H1 (cell line): Measurements from ENCODE around the gene HAO2. TPM values are rescaled to one million over a fixed set of nuclear protein-coding genes. Genes with fewer than 3 reads are reported as not detected.

ENCODE experiments used
- CTCF ChIA-PET: fragments of 300-600 bp; sonication (Branson Sonifier 250); formaldehyde crosslinking; loops from one replicate; lab custom pipeline; 2021; ENCODE audit not compliant: partially characterized antibody; lab: Charles Lee
- POLR2A ChIA-PET: fragments of 300-600 bp; sonication (Branson Sonifier 250); formaldehyde crosslinking; loops from one replicate; lab custom pipeline; 2021; ENCODE audit warnings: inconsistent platforms; ENCODE audit not compliant: partially characterized antibody; lab: Charles Lee
- DNase-seq, 2 experiments: peaks; one replicate each; pipeline versions ENCODE4 v3.0.0 to v3.0.0-alpha.2; 2010 to 2022; ENCODE audit warnings: low spot score in 2 of 2, low read depth in 1 of 2, mixed read lengths in 1 of 2
- FAIRE-seq: peaks from 2 replicates; lab custom pipeline; 2011; peaks lifted over from hg19 to GRCh38; lab: Jason Lieb, UNC
- H2AFZ ChIP-seq: 2 replicates; pipeline ENCODE4 v1.8.1; 2012; ENCODE audit warnings: low read length, inconsistent platforms
- H2AK5ac ChIP-seq: 2 replicates; pipeline ENCODE4 v1.6.1; 2013; ENCODE audit warnings: low read depth, low read length
- H2BK120ac ChIP-seq: replicated peaks from 2 replicates; pipeline ENCODE3; 2013; ENCODE audit warnings: low read depth, low read length, inconsistent platforms
- H2BK12ac ChIP-seq: 2 replicates; pipeline ENCODE4 v1.6.1; 2013; ENCODE audit warnings: low read depth, low read length
- H2BK15ac ChIP-seq: 2 replicates; pipeline ENCODE4 v1.6.1; 2013; ENCODE audit warnings: low read length
- H2BK20ac ChIP-seq: 2 replicates; pipeline ENCODE4 v1.6.1; 2013; ENCODE audit warnings: low read length
- H2BK5ac ChIP-seq: 2 replicates; pipeline ENCODE4 v1.6.1; 2013; ENCODE audit warnings: low read depth, low read length
- H3K14ac ChIP-seq: 2 replicates; pipeline ENCODE4 v1.6.1; 2013; ENCODE audit warnings: inconsistent platforms; ENCODE audit not compliant: insufficient read length
- H3K18ac ChIP-seq: 2 replicates; pipeline ENCODE4 v1.6.1; 2013; ENCODE audit warnings: low read length; ENCODE audit errors: extremely low read depth
- H3K23ac ChIP-seq: 2 replicates; pipeline ENCODE4 v1.6.1; 2013; ENCODE audit warnings: inconsistent platforms; ENCODE audit not compliant: insufficient read length
- H3K23me2 ChIP-seq: 2 replicates; pipeline ENCODE4 v1.6.1; 2013; ENCODE audit warnings: low read depth, low read length
- H3K27ac ChIP-seq: 2 replicates; pipeline ENCODE4 v1.6.1; 2011; ENCODE audit warnings: low read depth, low read length, inconsistent platforms
- H3K27me3 ChIP-seq, 4 experiments: replicated peaks in 1 of 4; 1 replicate in 1 of 4; 2 replicates in 3 of 4; pipeline versions ENCODE4 v1.6.1 to v1.8.1; 2011 to 2013; ENCODE audit warnings: low read length in 3 of 4, mild to moderate bottlenecking in 3 of 4, inconsistent platforms in 2 of 4, mixed read lengths in 2 of 4, moderate library complexity in 1 of 4; ENCODE audit not compliant: control insufficient read depth in 3 of 4, insufficient read depth in 3 of 4; ENCODE audit errors: extremely low read depth in 1 of 4
- H3K36me3 ChIP-seq, 4 experiments: 2 replicates each; pipeline versions ENCODE4 v1.6.1 to v1.8.1; 2011 to 2013; ENCODE audit warnings: mild to moderate bottlenecking in 4 of 4, low read length in 3 of 4, moderate library complexity in 2 of 4, control low read depth in 1 of 4, inconsistent platforms in 1 of 4; ENCODE audit not compliant: insufficient read depth in 4 of 4, control insufficient read depth in 2 of 4
- H3K4ac ChIP-seq: replicated peaks from 2 replicates; pipeline ENCODE3; 2013; ENCODE audit warnings: low read length, low read depth, mixed read lengths, inconsistent platforms; ENCODE audit not compliant: insufficient read length
- H3K4me1 ChIP-seq, 4 experiments: replicated peaks in 1 of 4; 1 replicate in 1 of 4; 2 replicates in 3 of 4; pipeline versions ENCODE4 v1.6.1 to v1.8.1; 2011 to 2013; ENCODE audit warnings: low read length in 3 of 4, inconsistent platforms in 2 of 4, mixed read lengths in 1 of 4; ENCODE audit not compliant: insufficient read depth in 4 of 4, control insufficient read depth in 3 of 4
- H3K4me2 ChIP-seq, 2 experiments: 2 replicates each; pipeline versions ENCODE4 v1.6.1 to v1.8.1; 2011 to 2013; ENCODE audit warnings: low read depth in 2 of 2, low read length in 2 of 2, control low read depth in 1 of 2, inconsistent platforms in 1 of 2, mild to moderate bottlenecking in 1 of 2; ENCODE audit not compliant: insufficient read depth in 1 of 2
- H3K4me3 ChIP-seq, 4 experiments: fragments of 200-600, 300-600 bp in 1 of 4; sonication (generic), shearing (Covaris generic), sonication (Bioruptor Twin) in 1 of 4; 2 replicates each; pipeline versions ENCODE4 v1.5.1 to v1.8.1; 2011 to 2016; ENCODE audit warnings: low read length in 4 of 4, low read depth in 3 of 4, control low read depth in 2 of 4, inconsistent platforms in 2 of 4, mild to moderate bottlenecking in 2 of 4, mixed read lengths in 1 of 4, moderate library complexity in 1 of 4; ENCODE audit not compliant: insufficient read depth in 2 of 4; ENCODE audit errors: extremely low read depth in 1 of 4
- H3K56ac ChIP-seq: replicated peaks from 2 replicates; pipeline ENCODE3; 2013; ENCODE audit warnings: low read depth, mild to moderate bottlenecking, mixed read lengths, low read length, inconsistent platforms; ENCODE audit not compliant: insufficient read length
- H3K79me1 ChIP-seq: 2 replicates; pipeline ENCODE4 v1.6.1; 2013; ENCODE audit warnings: low read depth, low read length, control low read depth
- H3K79me2 ChIP-seq, 2 experiments: 2 replicates each; pipeline versions ENCODE4 v1.6.1 to v1.8.1; 2012 to 2013; ENCODE audit warnings: low read length in 2 of 2, mild to moderate bottlenecking in 2 of 2, inconsistent platforms in 1 of 2; ENCODE audit not compliant: insufficient read depth in 2 of 2, control insufficient read depth in 1 of 2
- H3K9ac ChIP-seq, 4 experiments: replicated peaks in 1 of 4; 1 replicate in 1 of 4; 2 replicates in 3 of 4; pipeline versions ENCODE4 v1.6.1 to v1.8.1; 2011 to 2013; ENCODE audit warnings: low read depth in 3 of 4, low read length in 3 of 4, control low read depth in 2 of 4, mild to moderate bottlenecking in 2 of 4, moderate library complexity in 2 of 4, inconsistent platforms in 1 of 4; ENCODE audit errors: extremely low read depth in 1 of 4
- H3K9me3 ChIP-seq, 2 experiments: 2 replicates each; pipeline versions ENCODE4 v1.6.1 to v1.8.1; 2012 to 2013; ENCODE audit warnings: mild to moderate bottlenecking in 2 of 2, moderate library complexity in 2 of 2, control low read depth in 1 of 2, inconsistent platforms in 1 of 2, low read depth in 1 of 2, low read length in 1 of 2, mixed read lengths in 1 of 2; ENCODE audit not compliant: insufficient read depth in 2 of 2
- H4K20me1 ChIP-seq, 2 experiments: replicated peaks in 1 of 2; 2 replicates each; pipeline versions ENCODE3 to v1.8.1; 2011 to 2013; ENCODE audit warnings: inconsistent platforms in 2 of 2, low read length in 2 of 2, mild to moderate bottlenecking in 1 of 2; ENCODE audit not compliant: insufficient read depth in 2 of 2, control insufficient read depth in 1 of 2
- H4K5ac ChIP-seq: 2 replicates; pipeline ENCODE4 v1.6.1; 2013; ENCODE audit warnings: low read length, low read depth, mixed read lengths, inconsistent platforms; ENCODE audit not compliant: insufficient read length
- H4K8ac ChIP-seq: 2 replicates; pipeline ENCODE4 v1.8.0; 2013; ENCODE audit warnings: mild to moderate bottlenecking, moderate library complexity, low read length, inconsistent platforms; ENCODE audit not compliant: insufficient read depth; ENCODE audit errors: extremely low read depth
- H4K91ac ChIP-seq: replicated peaks from 2 replicates; pipeline ENCODE3; 2013; ENCODE audit warnings: low read length, mixed read lengths, inconsistent platforms; ENCODE audit not compliant: insufficient read length
- CBX5 ChIP-seq: fragments of 300-800, 300-1000 bp; sonication (generic); IDR thresholded peaks from 2 replicates; pipeline ENCODE4 v1.7.1; 2016; ENCODE audit warnings: antibody characterized with exemption, low read length, low read depth
- CHD2 ChIP-seq: IDR thresholded peaks from 2 replicates; pipeline ENCODE4 v1.6.1; 2012; ENCODE audit warnings: low read length, improper control_type of control experiment
- EGR1 ChIP-seq: IDR thresholded peaks from 2 replicates; pipeline ENCODE4 v1.6.1; 2011; ENCODE audit warnings: low read depth, low read length, borderline replicate concordance
- HDAC2 ChIP-seq, 2 experiments: fragments of 300-600 bp in 1 of 2; sonication (generic) in 1 of 2; IDR thresholded peaks; 2 replicates each; pipeline ENCODE4 v1.6.1; 2011 to 2012; ENCODE audit warnings: low read depth in 2 of 2, low read length in 2 of 2, mild to moderate bottlenecking in 2 of 2, moderate library complexity in 2 of 2, borderline replicate concordance in 1 of 2, inconsistent platforms in 1 of 2
- KDM1A ChIP-seq: fragments of 200-600, 300-600 bp; sonication (generic); IDR thresholded peaks from 2 replicates; pipeline ENCODE4 v1.7.1; 2016; ENCODE audit warnings: mild to moderate bottlenecking, low read length, borderline replicate concordance
- KDM5A ChIP-seq: fragments of 200-600 bp; IDR thresholded peaks from 2 replicates; pipeline ENCODE4 v1.7.1; 2012; ENCODE audit warnings: mild to moderate bottlenecking, low read length, inconsistent platforms, mixed read lengths
- POU5F1 ChIP-seq: IDR thresholded peaks from 2 replicates; pipeline ENCODE4 v1.6.1; 2011; ENCODE audit warnings: low read depth, mild to moderate bottlenecking, low read length, moderate library complexity
- SP2 ChIP-seq: IDR thresholded peaks from 2 replicates; pipeline ENCODE4 v1.6.1; 2012; ENCODE audit warnings: mild to moderate bottlenecking, low read length, inconsistent platforms
- SRF ChIP-seq: IDR thresholded peaks from 2 replicates; pipeline ENCODE4 v1.6.1; 2011; ENCODE audit warnings: mild to moderate bottlenecking, low read depth, low read length, moderate library complexity
- SUZ12 ChIP-seq: fragments of 200-600 bp; sonication (generic); IDR thresholded peaks from 2 replicates; pipeline ENCODE4 v1.6.1; 2012; ENCODE audit warnings: mild to moderate bottlenecking, inconsistent platforms, low read length, moderate library complexity, mixed read lengths
- TCF12 ChIP-seq: IDR thresholded peaks from 2 replicates; pipeline ENCODE4 v1.6.1; 2011; ENCODE audit warnings: low read depth, mild to moderate bottlenecking, low read length
- YY1 ChIP-seq: IDR thresholded peaks from 2 replicates; pipeline ENCODE4 v1.6.1; 2011; ENCODE audit warnings: low read depth, mild to moderate bottlenecking, low read length
- WGBS, 2 experiments: shearing (Covaris generic) in 1 of 2; methylation state at CpG; one replicate each; pipeline versions ENCODE4 v1.1.6 to v1.1.7; 2013 to 2015; ENCODE audit warnings: low lambda C conversion rate in 2 of 2, mixed read lengths in 2 of 2, inconsistent platforms in 1 of 2, low coverage in 1 of 2, missing lambda C conversion rate in 1 of 2; ENCODE audit not compliant: insufficient replicate concordance in 2 of 2, insufficient coverage in 1 of 2, insufficient read length in 1 of 2; ENCODE audit errors: extremely low coverage in 1 of 2, missing lambda C conversion rate in 1 of 2; 5-methylcytosine and 5-hydroxymethylcytosine counted together
- polyA plus RNA-seq, 7 experiments: library from polyadenylated mRNA; depleted of rRNA in 3 of 7; stranded (reverse) in 5 of 7; unstranded in 2 of 7; fragments of >200 nt in 5 of 7; fragments of 200-250 nt in 2 of 7; gene quantifications; 1 replicate in 5 of 7; 2 replicates in 1 of 7; 4 replicates in 1 of 7; pipeline versions ENCODE4 v1.2.1 to v1.2.3, GENCODE V29; 2011 to 2013; ENCODE audit warnings: missing spikeins in 2 of 7, mixed read lengths in 2 of 7
- total RNA-seq: library from RNA; stranded (reverse); fragmentation: NEBNext Ultra II Directional; extraction: Animal tissue kit (Norgen Biotek cat#: 25700); gene quantifications from 2 replicates; pipeline ENCODE4 v1.2.1, GENCODE V29; 2021
- TF ChIP-seq, protein P1 (sequence below): IDR thresholded peaks from 2 replicates; pipeline ENCODE4 v1.6.1; 2012; ENCODE audit warnings: inconsistent platforms

HAO2 gene
- total and polyA plus RNA-seq, 2 of the 8 experiments (the other 6 are each of a cell fraction or from before 2014, with no cell fraction given), result not detected

DNA sequence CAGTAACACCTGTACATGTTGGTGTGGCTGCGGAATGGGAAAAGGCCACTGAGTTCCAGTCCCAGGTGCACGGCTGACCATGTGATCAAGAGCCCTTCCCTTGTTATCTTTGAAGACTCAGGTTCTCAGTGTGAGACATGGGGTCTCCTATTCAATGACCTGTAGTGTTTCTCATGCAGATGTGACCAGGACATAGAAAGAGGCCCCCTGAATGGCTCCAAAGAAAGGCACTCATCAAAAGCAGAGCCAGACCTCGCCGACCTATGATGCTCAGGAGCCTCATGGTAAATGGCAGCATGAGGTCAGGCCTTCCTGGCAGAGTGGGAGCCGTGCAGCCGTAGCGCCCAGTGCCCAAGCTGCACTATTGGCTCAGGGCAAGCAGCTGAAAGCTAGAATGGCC is 42.3 kb upstream of the HAO2 start:
- H3K4me1 ChIP-seq, result peaks cover 9 to 27% (median 16%) of the 10 kb centered on the region in 4 experiments
- peak overlapping the region; percentile 85 for H3K18ac ChIP-seq
- peak overlapping the region; percentile 55; the same call in 1 of the 2 replicates for H2BK20ac ChIP-seq
- peaks cover 5% of the 10 kb centered on the region; the same call in 1 of the 2 replicates for H3K23me2 ChIP-seq
- no peaks in the 10 kb centered on the region for H4K20me1 ChIP-seq
- no peaks in the 10 kb centered on the region for H3K9me3 ChIP-seq
- H4K91ac ChIP-seq, result peak overlapping the region; percentile 59
- no peaks in the 10 kb centered on the region for H3K79me1 ChIP-seq
- H2BK120ac ChIP-seq, result peak overlapping the region; percentile 6
- no peak overlapping the region for H3K23ac ChIP-seq
- 63% methylated on average over 7 of the region's 7 CpGs; no CpG with 5 or more reads in 1 of the 2 experiments for WGBS, 2 experiments
- no peak overlapping the region for H2AK5ac ChIP-seq
- ChIA-PET CTCF (interaction anchor here (0.9 to 4.3 kb wide), 9 partner anchors 10 to 41 kb away, joined by 3 to 66 read pairs (median 8); no protein-coding TSS in a partner anchor), POLR2A (no interaction called here)
- H2BK5ac ChIP-seq, result peak overlapping the region; percentile 32; the same call in 1 of the 2 replicates
- H3K9ac ChIP-seq, result no peak overlapping the region
- H2BK15ac ChIP-seq, result no peak overlapping the region
- no peak overlapping the region for H4K8ac ChIP-seq
- DNase-seq (no peak), FAIRE-seq (no peak)
- no peaks in the 10 kb centered on the region for H3K79me2 ChIP-seq
- peak overlapping the region; percentile 77 to 80; a peak in 3 of 4 replicates for H3K4me2 ChIP-seq
- no peak overlapping the region for H3K56ac ChIP-seq
- no peak overlapping the region for H2AFZ ChIP-seq
- H4K5ac ChIP-seq, result no peak overlapping the region
- H3K36me3 ChIP-seq, result peaks cover 0 to 3% (median 0%) of the 10 kb centered on the region in 4 experiments; a peak in 2 of 8 replicates
- peak overlapping the region in 2 of 4 experiments; percentile 10 to 55; a peak in 3 of 8 replicates for H3K4me3 ChIP-seq
- no peak overlapping the region for H3K4ac ChIP-seq
- no peaks in the 10 kb centered on the region; a peak in 4 of 7 replicates for H3K27me3 ChIP-seq
- H3K14ac ChIP-seq, result no peak overlapping the region
- no peak overlapping the region for H3K27ac ChIP-seq
- peak overlapping the region; percentile 96; the same call in 1 of the 2 replicates for H2BK12ac ChIP-seq
- TF ChIP-seq SRF, result no peak
- TF ChIP-seq, protein P1, sequence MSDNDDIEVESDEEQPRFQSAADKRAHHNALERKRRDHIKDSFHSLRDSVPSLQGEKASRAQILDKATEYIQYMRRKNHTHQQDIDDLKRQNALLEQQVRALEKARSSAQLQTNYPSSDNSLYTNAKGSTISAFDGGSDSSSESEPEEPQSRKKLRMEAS, result peak; percentile 93
- 0 out of 2 replicates have a peak, but pooled peaks have one; percentile 50 for TF ChIP-seq YY1
- peak; percentile 65; the same call in 1 of the 2 replicates for TF ChIP-seq TCF12
- TF ChIP-seq CHD2, result no peak
- no peak for TF ChIP-seq EGR1
- TF ChIP-seq POU5F1, result 0 out of 2 replicates have a peak, but pooled peaks have one; percentile 31
- no peak for TF ChIP-seq SUZ12
- no peak for TF ChIP-seq CBX5
- TF ChIP-seq KDM5A, result no peak
- TF ChIP-seq KDM1A, result no peak
- TF ChIP-seq HDAC2 (IDR thresholded peaks at IDR 0.05; ENCODE audit: borderline replicate concordance in 1 of 2, low read depth in 2 of 2, low read length in 2 of 2), result peak; percentile 12 to 54; a peak in 1 of 4 replicates
- no peak for TF ChIP-seq SP2
